RWPE2 (cell line): Measurements from ENCODE around the gene FTO.

ENCODE experiments used
- ATAC-seq: fragments of 200-7000 bp; cut with Tn5 transposase; 3 replicates; pipeline ENCODE4 v1.9.1; 2021; ENCODE audit warnings: low read depth
- DNase-seq: peaks from one replicate; pipeline ENCODE4 v3.0.0-alpha.2; 2020; ENCODE audit warnings: low spot score
- H3K27ac ChIP-seq: fragments of 450-650 bp; 2 replicates; pipeline ENCODE4 v1.5.1; 2017; ENCODE audit warnings: mild to moderate bottlenecking; ENCODE audit not compliant: poor library complexity, severe bottlenecking
- H3K27me3 ChIP-seq: fragments of 250-450 bp; sonication (Bioruptor Pico); 2 replicates; pipeline ENCODE4 v1.5.1; 2021; ENCODE audit warnings: mild to moderate bottlenecking, moderate library complexity; ENCODE audit not compliant: insufficient read depth, poor library complexity, severe bottlenecking
- H3K36me3 ChIP-seq: fragments of 250-450 bp; sonication (Bioruptor Pico); 2 replicates; pipeline ENCODE4 v1.5.1; 2020; ENCODE audit warnings: low read depth, mild to moderate bottlenecking, moderate library complexity
- H3K4me1 ChIP-seq: fragments of 250-450 bp; sonication (Bioruptor Pico); 2 replicates; pipeline ENCODE4 v1.5.1; 2021; ENCODE audit warnings: mild to moderate bottlenecking, moderate library complexity; ENCODE audit not compliant: insufficient read depth, poor library complexity, severe bottlenecking
- H3K4me3 ChIP-seq: fragments of 250-450 bp; sonication (Bioruptor Pico); 2 replicates; pipeline ENCODE4 v1.5.1; 2021; ENCODE audit warnings: mild to moderate bottlenecking, moderate library complexity; ENCODE audit not compliant: severe bottlenecking
- H3K9me3 ChIP-seq: fragments of 250-450 bp; sonication (Bioruptor Pico); 2 replicates; pipeline ENCODE4 v1.5.1; 2021; ENCODE audit warnings: mild to moderate bottlenecking, moderate library complexity; ENCODE audit not compliant: severe bottlenecking
- TF ChIP-seq, protein P1 (sequence below): fragments of 450-650 bp; IDR thresholded peaks from one replicate; pipeline ENCODE4 v1.5.1; 2017; ENCODE audit warnings: mild to moderate bottlenecking, moderate library complexity; ENCODE audit not compliant: poor library complexity, severe bottlenecking

The FTO gene

DNA sequence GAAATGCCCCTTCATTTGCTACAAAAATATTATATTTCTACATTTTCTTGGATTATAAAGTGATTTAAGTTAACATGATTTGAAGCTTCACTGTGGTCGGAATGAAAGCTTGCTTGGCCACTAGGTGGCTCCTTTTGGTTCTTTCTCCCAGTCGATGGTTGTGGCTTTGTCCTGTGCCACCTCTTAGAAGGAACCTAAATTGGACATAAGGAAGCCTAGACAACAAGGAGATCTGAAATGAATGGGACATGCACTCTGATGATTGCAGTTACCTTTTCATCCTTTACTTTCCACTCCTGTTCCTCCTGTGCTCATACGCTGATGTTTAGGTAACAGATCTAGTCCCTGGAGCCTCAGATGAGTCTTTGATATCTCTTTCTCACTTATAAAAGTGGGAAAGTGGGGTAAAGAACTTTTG, 39.2 kb downstream of the FTO start:
- ATAC-seq (no peak), DNase-seq (no peak)
- Histone ChIP-seq H3K27ac (no peak overlapping the region), H3K36me3 (no peaks in the 10 kb centered on the region), H3K4me3 (no peak overlapping the region), H3K4me1 (peaks cover 37% of the 10 kb centered on the region), H3K9me3 (no peaks in the 10 kb centered on the region), H3K27me3 (no peaks in the 10 kb centered on the region)
- TF ChIP-seq, protein P1, sequence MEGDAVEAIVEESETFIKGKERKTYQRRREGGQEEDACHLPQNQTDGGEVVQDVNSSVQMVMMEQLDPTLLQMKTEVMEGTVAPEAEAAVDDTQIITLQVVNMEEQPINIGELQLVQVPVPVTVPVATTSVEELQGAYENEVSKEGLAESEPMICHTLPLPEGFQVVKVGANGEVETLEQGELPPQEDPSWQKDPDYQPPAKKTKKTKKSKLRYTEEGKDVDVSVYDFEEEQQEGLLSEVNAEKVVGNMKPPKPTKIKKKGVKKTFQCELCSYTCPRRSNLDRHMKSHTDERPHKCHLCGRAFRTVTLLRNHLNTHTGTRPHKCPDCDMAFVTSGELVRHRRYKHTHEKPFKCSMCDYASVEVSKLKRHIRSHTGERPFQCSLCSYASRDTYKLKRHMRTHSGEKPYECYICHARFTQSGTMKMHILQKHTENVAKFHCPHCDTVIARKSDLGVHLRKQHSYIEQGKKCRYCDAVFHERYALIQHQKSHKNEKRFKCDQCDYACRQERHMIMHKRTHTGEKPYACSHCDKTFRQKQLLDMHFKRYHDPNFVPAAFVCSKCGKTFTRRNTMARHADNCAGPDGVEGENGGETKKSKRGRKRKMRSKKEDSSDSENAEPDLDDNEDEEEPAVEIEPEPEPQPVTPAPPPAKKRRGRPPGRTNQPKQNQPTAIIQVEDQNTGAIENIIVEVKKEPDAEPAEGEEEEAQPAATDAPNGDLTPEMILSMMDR: peak; percentile 78

DNA sequence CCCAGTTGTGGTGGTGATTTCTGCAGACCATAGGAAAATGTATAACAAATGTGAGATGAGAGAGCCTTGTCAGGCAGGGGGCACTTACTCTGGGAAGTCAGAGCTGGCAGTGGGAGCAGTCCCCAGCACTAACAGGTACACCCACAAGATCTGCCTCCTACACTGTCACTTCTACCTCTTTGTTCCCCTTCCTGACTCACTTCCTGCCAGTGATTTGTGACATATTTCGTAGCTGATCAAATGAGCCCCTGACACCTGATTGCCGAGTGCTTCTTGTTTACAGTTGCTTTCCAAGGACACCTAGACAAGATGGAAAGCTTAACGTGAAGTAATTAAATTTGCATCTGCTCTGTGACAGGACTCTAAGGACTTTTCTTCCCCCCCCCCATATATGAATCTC, 40.5 kb downstream of the FTO start:
- H3K9me3 ChIP-seq: no peaks in the 10 kb centered on the region
- DNase-seq: no peak
- no peaks in the 10 kb centered on the region for H3K36me3 ChIP-seq
- no peak overlapping the region for H3K4me3 ChIP-seq
- H3K4me1 ChIP-seq: peaks cover 37% of the 10 kb centered on the region
- no peaks in the 10 kb centered on the region for H3K27me3 ChIP-seq
- H3K27ac ChIP-seq: peak overlapping the region; percentile 63
- ATAC-seq: no peak
- TF ChIP-seq, protein P1: no peak

DNA sequence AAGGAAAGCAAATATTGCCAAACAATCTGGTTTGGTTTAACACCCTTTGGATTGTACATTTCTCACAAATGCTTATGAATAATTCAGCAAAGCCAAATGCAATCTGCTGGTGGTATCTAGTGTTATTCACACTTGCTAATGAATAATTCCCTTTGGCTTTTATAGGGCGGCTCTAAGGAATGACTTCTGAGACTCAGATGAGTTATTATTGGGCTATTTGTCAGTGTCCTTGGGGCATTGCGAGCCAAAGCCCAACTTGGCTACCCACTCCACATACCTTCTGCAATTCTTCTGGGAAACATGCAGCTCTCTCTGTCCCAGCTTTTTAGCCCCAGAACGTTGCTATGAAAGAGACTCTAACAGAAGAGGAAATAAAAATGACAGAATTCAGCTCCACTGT, 41.1 kb downstream of the FTO start:
- H3K27me3 ChIP-seq: no peaks in the 10 kb centered on the region

DNA sequence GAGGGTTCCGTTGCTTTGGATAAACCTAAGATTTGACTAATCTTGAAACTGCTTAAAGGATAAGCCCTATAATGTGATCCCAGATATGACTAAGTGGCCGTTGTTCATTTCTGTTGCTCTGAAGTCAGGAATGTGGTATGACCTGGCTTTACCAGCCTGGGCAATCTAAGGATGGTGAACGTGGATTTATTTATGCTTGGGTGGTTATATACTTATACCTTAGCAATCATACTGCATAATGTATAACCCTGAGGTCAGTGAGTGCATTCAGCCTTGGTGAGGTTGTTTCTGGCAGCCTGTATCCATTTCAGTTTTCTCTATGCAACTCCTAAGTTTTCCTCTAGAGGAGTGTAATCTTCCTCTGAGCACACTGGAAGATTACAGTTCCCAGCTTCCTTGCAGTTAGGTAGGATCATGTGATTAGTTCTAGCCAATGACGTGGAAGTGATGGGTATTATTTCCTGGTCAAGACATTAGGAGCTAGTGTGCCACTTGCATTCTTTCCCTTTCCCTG, 41.9 kb downstream of the FTO start:
- no peaks in the 10 kb centered on the region for H3K27me3 ChIP-seq
- H3K36me3 ChIP-seq: no peaks in the 10 kb centered on the region
- H3K4me1 ChIP-seq: peaks cover 37% of the 10 kb centered on the region
- no peak overlapping the region for H3K4me3 ChIP-seq
- TF ChIP-seq, protein P1: peak; percentile 29
- ATAC-seq (peak; percentile 94), DNase-seq (no peak)
- peak overlapping the region; percentile 63 for H3K27ac ChIP-seq
- H3K9me3 ChIP-seq: no peaks in the 10 kb centered on the region

More for the DNA sequence above, 41.1 kb downstream of the FTO start:
- peak overlapping the region; percentile 63 for H3K27ac ChIP-seq
- TF ChIP-seq, protein P1: no peak
- no peaks in the 10 kb centered on the region for H3K36me3 ChIP-seq
- H3K9me3 ChIP-seq: no peaks in the 10 kb centered on the region
- ATAC-seq (peak; percentile 49), DNase-seq (no peak)
- H3K4me1 ChIP-seq: peaks cover 37% of the 10 kb centered on the region
- no peak overlapping the region for H3K4me3 ChIP-seq

DNA sequence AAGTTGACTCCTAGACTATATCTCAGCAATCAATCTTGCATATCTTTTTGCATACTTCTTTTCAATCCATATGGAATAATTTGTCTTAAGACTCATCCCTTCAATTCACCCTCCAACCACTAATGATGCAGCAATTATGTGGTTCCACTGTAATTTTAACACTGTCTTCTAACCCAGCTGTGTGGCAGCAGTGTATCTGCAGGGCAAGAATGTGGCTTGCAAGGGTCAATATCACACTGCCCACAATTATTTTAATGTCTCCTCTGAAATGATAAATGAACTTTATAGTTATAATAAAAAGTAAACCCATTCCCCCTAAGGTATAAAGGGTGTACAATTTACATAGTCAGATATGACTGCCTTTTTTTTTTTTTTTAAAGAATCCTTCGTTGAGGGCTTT, 48.6 kb downstream of the FTO start:
- H3K27me3 ChIP-seq: no peaks in the 10 kb centered on the region
- H3K4me3 ChIP-seq: no peak overlapping the region
- H3K27ac ChIP-seq: no peak overlapping the region
- ATAC-seq (no peak), DNase-seq (no peak)
- H3K9me3 ChIP-seq: no peaks in the 10 kb centered on the region
- no peaks in the 10 kb centered on the region for H3K36me3 ChIP-seq
- TF ChIP-seq, protein P1: no peak
- peaks cover 13% of the 10 kb centered on the region for H3K4me1 ChIP-seq
